Erythroblast (primary cell): ENCODE results near the gene FAM107B.

Source experiments
- GATA1 ChIP-seq: IDR thresholded peaks from 2 replicates; pipeline ENCODE4 v1.6.1; 2011; ENCODE audit warnings: low read depth, mild to moderate bottlenecking, control low read depth, low read length, moderate library complexity
- POLR2A ChIP-seq: IDR thresholded peaks from 2 replicates; pipeline ENCODE4 v1.6.1; 2011; ENCODE audit warnings: mild to moderate bottlenecking, low read length

- TF ChIP-seq POLR2A: no peak
- no peak for TF ChIP-seq GATA1
Measured at GRCh38 chr10:14554091-14554490, 220.6 kb downstream of the FAM107B start.
